GM04503 (cell line): ENCODE measurements around the gene TP63.
A peak's percentile ranks its signal among the peaks of the same experiment; 100 is the strongest.
"Not testable (repeated sequence)": the region's sequence is repeated elsewhere in the genome, so short reads cannot be mapped to it uniquely, and the experiment has no call there.

ENCODE experiments used
- DNase-seq: peaks from one replicate; pipeline ENCODE4 v3.0.0-alpha.2; 2012; ENCODE audit warnings: low read depth

TP63 gene

GRCh38 chr3:189625572-189625971 is 5.6 kb upstream of the TP63 start:
- no peak for DNase-seq

DNA sequence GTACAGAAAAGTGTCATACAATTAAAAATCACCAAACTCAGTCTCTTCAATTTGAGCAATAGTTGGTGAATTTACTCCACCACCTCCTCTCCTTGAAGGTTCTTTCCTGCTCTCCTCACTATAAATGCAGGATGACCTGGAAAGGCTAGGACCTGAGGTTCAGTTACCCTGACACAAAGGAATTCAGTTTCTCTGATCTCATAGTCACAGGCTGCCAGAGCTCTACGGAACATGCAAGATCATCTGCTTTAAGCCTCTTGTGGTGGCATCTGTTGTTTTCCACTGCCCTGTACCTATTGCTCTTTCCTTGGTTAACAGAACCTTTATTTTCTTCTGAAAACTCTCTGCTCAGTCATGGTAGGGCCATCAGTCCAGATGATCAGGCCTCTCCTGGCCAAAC is 4.9 kb upstream of the TP63 start:
- no peak for DNase-seq

DNA sequence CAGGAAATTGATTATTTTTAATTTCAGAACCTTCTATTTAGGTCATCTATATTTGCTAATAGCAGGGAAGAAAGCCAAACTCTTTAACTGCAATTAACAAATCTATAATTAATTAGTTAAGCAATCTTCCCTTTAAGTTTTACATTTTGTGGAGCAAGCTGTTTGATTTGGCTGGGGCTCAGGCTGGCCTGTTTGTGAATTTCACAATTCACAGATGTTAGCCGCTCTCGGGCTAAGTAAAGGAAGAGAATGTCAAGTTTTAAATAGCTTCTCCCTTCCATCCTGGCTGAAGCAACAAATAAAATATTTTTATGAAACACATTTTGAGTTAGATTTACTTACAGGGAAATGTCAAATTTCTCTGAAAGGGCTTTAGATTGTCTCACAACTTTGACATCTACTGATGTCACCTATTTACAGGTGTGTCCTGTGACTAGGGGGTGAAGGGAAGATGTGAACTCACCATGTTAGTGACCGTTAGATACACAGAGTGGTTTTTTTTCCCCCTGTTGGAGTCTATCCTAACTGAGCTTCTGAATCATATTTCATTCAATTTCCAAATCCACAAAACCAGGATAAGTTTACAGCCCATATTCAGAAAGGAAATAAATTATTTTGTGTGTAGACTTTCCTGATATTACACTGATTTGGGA is 1.3 kb upstream of the TP63 start:
- no peak for DNase-seq

DNA sequence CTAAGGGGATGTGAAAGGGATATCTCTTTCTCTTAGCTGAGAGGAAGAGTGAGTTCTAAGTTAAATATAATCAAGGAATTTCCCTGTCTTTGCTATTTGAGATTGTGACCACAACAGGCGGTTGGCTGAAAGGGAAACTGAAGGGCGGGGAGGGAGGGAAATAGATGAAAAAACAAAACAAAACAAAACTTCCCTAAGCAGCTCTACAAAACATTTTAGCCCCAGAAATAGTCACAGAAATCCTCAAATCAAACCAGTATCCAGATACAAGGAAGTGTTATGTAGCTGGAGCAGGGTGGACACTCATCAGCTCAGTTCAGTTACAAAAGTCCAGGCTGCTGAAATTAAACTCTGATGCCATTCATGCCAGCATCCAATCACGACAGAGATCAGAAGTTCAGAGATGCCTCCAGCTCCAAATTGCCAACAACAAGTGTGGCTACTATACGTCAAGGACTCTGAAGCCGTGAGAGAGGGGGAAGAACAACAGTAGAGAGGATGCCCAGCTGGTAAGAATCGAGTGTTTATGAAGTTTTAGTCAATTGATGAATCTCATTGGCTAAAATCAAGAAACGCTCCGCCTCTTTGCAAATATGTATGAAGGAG is 319 bp upstream of the TP63 start:
- DNase-seq = no peak

DNA sequence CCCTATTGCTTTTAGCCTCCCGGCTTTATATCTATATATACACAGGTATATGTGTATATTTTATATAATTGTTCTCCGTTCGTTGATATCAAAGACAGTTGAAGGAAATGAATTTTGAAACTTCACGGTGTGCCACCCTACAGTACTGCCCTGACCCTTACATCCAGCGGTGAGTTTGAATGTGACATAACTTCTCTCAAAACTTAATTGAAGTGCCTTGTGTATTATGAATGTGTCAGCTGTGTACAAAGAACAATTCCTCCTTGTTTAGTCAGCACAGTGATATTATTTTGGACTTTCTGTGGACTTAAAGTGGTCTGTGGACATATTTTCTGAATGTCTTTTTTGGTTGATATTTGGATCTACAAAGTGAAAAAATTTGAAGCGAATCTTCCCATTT is 220 bp downstream of the TP63 start:
- DNase-seq = no peak

DNA sequence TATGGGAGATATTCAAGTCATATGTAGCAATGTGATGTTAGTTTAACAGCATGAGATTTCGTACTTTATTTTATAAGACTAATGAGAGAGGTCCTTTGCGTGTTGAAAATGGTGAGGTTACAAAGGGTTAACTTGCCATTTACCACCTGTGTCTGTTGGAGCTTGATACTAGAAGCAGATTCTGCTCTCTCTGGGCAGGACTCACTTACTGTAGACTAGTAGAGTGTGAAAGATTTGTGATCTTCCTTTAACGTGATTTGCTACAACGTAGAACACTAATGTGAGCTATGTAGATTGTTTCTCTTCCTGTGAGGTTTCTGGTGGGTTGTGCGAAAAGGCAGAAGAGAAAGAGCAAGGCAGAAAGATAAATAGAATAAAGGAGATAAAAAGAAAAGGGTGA is 1.1 kb downstream of the TP63 start:
- no peak for DNase-seq

DNA sequence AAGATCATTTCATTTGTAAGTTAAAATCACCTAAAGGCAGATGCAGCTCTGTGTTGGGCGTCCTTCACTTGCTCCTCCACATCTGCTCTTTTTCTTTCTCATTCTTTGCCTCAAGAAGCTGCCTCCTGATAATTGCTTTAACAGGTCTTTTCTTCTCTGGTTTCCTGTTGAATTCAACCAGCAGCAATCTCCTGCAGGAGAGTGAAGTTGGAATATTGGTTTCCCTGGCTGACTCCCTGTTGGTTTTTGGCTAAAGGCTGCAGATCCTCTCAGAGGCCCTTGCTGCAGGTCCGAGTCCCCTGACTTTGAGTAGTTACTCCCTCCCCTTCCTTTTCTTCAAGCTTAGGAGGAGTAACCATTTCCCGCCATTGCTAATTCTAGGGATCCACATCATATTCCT is 4.2 kb downstream of the TP63 start:
- DNase-seq = no peak

GRCh38 chr3:189636048-189636447 is 4.9 kb downstream of the TP63 start:
- no peak for DNase-seq

- DNase-seq = no peak
Observed at GRCh38 chr3:189637750-189638149, 6.6 kb downstream of the TP63 start.

DNA sequence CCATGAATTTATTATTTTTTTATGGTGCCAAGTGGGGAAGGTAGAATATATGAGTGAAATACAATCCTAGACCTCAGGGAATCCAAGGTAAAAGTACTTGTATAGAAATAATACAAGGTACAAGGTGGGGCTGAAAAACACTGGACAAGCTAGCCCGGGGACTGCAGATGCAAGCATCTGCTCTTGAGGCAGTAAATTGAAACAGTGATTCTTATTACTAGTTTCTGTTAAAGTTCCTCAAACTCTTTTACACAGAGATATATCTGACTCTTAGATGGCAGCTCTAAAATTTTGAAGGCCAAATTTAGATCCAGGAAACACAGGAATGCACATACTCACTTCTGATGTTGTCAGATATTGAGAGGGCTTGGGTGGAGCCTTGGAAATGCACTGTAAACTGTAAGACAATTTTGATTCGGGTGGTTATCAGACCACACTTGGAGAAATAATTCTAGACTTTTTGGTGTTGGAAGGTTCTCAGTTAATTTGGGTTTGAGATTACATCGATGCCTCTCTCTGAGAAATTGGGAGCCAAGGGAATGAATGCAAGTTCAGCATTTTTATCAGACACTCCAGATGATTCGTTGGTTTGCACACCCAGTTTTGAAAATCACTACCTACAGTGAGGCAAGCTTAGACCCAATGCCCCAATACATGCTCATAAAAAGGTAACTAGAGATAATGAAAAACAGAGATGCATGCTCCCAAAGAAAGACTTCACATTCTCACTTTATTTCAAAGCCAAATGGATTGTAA is 7.3 kb downstream of the TP63 start:
- no peak for DNase-seq

DNA sequence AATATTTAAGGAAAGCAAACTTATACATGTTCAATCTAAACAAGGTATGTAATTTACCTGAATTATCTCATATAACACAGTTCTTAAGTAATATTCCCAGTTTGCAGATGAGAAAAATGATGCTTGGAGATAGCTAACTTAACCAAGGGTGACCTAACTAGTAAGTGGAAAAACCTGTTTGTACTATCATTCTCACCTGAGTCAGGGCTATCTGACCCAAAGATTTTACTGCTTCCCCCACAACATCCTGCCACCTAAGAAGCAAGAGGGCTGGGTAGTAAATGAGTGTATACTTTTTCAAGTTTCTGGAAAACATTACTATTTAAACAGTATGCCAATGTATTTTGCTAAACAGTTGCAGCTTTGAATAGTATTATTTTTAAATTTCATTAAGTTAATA is 10.6 kb downstream of the TP63 start:
- no peak for DNase-seq

- no peak for DNase-seq
Observed at GRCh38 chr3:189646853-189647542, 15.8 kb downstream of the TP63 start.

- DNase-seq = no peak
Observed at GRCh38 chr3:189652042-189652441, 20.9 kb downstream of the TP63 start.

DNA sequence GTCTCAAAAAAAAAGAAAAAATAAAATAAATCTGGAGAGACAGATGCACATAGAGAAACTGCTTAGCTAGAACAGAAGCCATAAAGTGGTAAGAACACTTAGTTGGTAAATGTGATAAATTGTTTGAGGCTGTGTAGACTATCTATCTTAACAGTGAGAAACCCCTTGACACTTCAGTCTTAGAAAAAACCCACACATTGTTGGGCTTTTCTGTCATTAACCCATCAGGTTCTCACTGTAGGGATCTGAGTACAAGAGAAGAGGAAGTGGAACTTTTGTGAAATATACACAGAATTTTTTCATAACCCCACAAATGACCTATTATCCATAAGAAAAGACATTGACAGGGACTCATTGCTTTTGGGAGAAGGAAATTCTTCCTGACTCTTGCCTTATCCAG is 24.4 kb downstream of the TP63 start:
- no peak for DNase-seq

DNA sequence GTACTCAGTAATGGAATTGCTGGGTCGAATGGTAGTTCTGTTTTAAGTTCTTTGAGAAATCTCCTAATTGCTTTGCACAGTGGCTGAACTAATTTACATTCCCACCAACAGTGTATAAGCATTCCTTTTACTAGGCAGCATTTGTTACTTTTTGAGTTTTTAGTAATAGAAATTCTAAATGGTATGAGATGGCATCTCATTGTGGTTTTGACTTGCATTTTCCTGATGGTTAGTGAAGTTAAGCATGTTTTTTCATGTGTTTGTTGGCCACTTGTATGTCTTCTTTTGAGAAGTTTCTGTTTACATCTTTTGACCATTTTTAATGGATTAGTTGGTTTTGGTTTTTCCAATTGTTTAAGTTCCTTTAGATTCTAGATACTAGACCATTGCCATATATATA is 28.4 kb downstream of the TP63 start:
- DNase-seq = no peak

DNA sequence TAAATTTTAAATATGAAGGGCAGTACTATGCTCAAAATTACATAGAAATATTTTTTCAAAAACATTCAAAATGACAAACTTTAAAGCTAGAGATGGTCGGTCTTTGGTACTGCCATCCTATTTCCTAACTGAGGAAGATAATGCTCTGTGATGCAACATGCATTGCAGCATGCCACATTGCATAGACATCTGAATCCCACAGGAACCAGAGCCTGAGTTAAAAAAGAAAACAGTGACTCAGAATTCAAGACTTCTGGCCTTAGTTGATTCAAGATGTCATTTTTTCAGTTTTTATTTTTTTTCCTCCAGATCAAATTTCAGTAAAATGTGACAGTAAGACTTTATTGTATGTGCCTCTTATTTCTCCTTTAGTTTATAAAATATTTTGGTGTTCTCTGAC is 33.1 kb downstream of the TP63 start:
- peak; percentile 88 for DNase-seq

DNA sequence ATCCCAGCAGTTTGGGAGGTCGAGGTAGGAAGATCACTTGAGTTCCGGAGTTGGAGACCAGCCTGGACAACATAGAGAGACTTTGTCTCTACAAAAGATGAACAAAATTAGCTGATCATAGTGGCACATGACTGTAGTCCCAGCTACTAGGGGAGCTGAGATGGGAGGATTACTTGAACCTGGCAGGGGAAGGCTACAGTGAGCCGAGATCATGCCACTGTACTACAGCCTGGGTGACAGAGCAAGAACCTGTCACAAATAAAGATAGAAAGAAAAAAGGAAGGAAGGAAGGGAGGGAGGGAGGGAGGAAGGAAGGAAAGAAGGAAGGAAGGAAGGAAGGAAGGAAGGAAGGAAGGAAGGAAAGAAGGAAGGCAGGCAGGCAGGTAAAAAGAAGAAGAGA is 41.2 kb downstream of the TP63 start:
- not testable (repeated sequence) for DNase-seq

DNA sequence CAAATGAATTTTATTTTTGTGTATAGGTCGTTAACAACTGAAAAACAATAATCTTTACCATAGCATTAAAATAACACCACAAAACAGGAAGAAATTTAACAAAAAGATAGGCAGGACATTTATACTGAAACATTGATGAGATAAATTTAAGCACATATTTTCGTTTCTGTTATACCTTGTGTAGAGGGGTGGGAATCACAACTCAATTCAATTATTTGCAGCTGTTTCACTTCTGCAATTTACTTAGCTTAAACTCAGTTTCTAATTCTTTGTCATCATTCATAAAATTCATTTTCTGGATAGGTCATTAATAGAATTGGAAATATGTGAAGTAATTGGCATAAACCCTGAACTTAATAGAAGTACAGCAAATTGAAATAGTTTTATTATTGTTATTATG is 42.3 kb downstream of the TP63 start:
- DNase-seq = no peak

DNA sequence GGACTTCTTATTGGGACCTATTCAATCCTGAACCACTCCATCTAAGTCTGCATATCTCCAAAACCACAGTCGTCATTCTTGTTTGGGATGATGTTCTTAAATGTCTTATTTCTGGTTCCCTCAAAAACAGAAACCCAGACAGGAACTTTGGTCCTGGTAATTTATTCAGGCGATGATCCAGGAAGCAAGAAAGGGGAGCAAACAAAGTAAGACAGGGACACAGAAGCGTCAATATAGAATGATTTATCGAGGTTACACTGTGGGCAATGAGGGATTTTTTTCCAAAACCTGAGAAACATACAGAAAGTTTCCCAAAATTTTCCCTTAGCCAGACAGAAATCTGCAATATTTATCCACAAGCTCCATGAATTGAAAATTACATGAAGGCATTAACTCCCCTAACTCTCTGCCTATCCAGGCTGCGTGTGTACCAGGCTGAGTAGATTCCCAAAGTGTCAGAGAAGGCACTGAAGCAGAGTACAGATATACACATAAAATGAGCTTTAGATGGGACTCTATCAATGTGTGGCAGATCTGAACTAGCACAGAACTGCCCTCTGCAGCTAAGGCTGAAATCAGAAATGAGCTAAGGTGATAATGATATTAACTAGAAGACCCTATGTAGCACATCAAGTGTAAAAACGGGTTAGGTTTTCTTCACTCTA is 43.2 kb downstream of the TP63 start:
- DNase-seq = no peak

DNA sequence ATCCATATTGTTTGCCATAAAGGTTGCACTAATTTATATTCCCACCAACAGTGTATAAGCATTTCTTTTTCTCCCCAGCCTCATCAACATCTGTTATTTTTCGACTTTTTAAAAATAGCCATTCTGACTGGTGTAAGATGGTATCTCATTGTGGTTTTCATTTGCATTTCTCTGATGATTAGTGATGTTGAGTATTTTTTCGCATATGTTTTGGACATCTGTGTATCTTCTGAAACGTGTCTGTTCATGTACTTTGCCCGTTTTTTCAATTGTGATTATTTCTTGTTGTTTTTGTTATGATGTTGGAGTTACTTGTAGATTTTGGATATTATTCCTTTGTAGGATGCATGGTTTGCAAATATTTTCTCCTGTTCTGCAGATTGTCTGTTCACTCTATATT is 46.5 kb downstream of the TP63 start:
- DNase-seq = no peak

DNA sequence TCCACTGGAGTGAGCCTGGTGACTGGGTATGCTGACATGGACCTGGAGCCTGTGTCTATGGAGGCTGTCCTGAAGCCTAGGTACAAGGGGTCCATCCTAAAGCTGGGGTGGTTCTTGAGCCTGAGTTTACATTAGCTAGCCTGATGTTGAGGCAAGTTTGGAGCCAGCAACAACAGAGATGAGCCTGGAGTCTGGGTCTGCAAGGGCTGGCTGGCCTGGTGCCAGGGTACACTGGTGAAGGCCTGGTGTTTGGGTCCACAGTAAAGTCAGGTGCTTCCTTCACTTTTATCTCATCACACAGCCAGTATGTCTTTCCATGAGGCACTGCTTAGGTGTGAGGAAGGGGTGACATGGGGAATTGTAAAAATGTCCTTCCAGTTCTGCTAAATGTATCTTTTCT is 49.5 kb downstream of the TP63 start:
- DNase-seq = no peak

GRCh38 chr3:189683546-189684255 is 52.5 kb downstream of the TP63 start:
- DNase-seq = no peak
